CD4-positive, CD25-positive, alpha-beta regulatory T cell (primary cell): Measurements from ENCODE around the gene CPE. TPM values are rescaled to one million over a fixed set of nuclear protein-coding genes. Genes with fewer than 3 reads are reported as not detected.
"Not testable (repeated sequence)": the region's sequence is repeated elsewhere in the genome, so short reads cannot be mapped to it uniquely, and the experiment has no call there.

Source experiments
- ATAC-seq, 2 donors: fragments of 150-1000 bp; cut with Tn5 transposase; one replicate each; pipeline ENCODE4 v1.10.0; 2021; ENCODE audit warnings: low read depth in 2 of 2, moderate number of reproducible peaks in 2 of 2, moderate library complexity in 1 of 2
- DNase-seq, 3 donors: peaks; one replicate each; pipeline versions ENCODE4 v3.0.0 to v3.0.0-alpha.2; 2012 to 2022; ENCODE audit warnings: mixed read lengths in 1 of 3
- H3K27ac ChIP-seq: one replicate; pipeline ENCODE4 v1.7.0; 2013; ENCODE audit warnings: mild to moderate bottlenecking, low read length; ENCODE audit not compliant: insufficient read depth, poor library complexity, severe bottlenecking
- H3K27me3 ChIP-seq: one replicate; pipeline ENCODE4 v1.7.0; 2013; ENCODE audit warnings: low read length; ENCODE audit not compliant: control insufficient read depth, insufficient read depth
- H3K36me3 ChIP-seq: one replicate; pipeline ENCODE4 v1.7.0; 2013; ENCODE audit warnings: mild to moderate bottlenecking, low read length, moderate library complexity; ENCODE audit not compliant: control insufficient read depth, insufficient read depth
- H3K4me1 ChIP-seq: 2 replicates; pipeline ENCODE4 v1.7.0; 2013; ENCODE audit warnings: mild to moderate bottlenecking, low read length; ENCODE audit not compliant: insufficient read depth, control insufficient read depth, poor library complexity, severe bottlenecking
- H3K4me3 ChIP-seq: one replicate; pipeline ENCODE4 v1.7.0; 2013; ENCODE audit warnings: low read depth, mild to moderate bottlenecking, low read length, moderate library complexity
- H3K9me3 ChIP-seq, 2 experiments: 1 replicate in 1 of 2; 2 replicates in 1 of 2; pipeline ENCODE4 v1.7.0; 2013; ENCODE audit warnings: low read length in 2 of 2, mild to moderate bottlenecking in 1 of 2, moderate library complexity in 1 of 2; ENCODE audit not compliant: control insufficient read depth in 2 of 2
- H3K27ac Mint-ChIP-seq, 3 donors: one replicate each; pipeline ENCODE4 v1.8.0; 2020 to 2022; ENCODE audit warnings: mild to moderate bottlenecking in 3 of 3, mixed read lengths in 3 of 3, moderate library complexity in 2 of 3
- H3K27me3 Mint-ChIP-seq: one replicate; pipeline ENCODE4 v1.8.0; 2022; ENCODE audit warnings: mild to moderate bottlenecking, mixed read lengths
- H3K36me3 Mint-ChIP-seq: one replicate; pipeline ENCODE4 v1.8.0; 2020; ENCODE audit warnings: mixed read lengths
- H3K4me1 Mint-ChIP-seq, 4 donors: one replicate each; pipeline ENCODE4 v1.8.0; 2020 to 2022; ENCODE audit warnings: mixed read lengths in 4 of 4, mild to moderate bottlenecking in 1 of 4
- H3K4me3 Mint-ChIP-seq, 4 donors: one replicate each; pipeline ENCODE4 v1.8.0; 2020 to 2022; ENCODE audit warnings: mild to moderate bottlenecking in 4 of 4, mixed read lengths in 4 of 4, moderate library complexity in 3 of 4
- H3K9me3 Mint-ChIP-seq, 7 donors: one replicate each; pipeline ENCODE4 v1.8.0; 2020 to 2022; ENCODE audit warnings: mixed read lengths in 7 of 7, mild to moderate bottlenecking in 3 of 7, moderate library complexity in 2 of 7
- polyA plus RNA-seq, 4 donors: library from polyadenylated mRNA; unstranded; fragments of 300-500 nt; fragmentation: Illumina TruSeq; gene quantifications; one replicate each; pipeline ENCODE4 v1.2.3, GENCODE V29; 2021
- total RNA-seq: library from RNA; stranded (reverse); gene quantifications from one replicate; pipeline ENCODE4 v1.2.3, GENCODE V29; 2022

The CPE gene
- total and polyA plus RNA-seq, 5 donors from 2014 or later = 1.6 to 4.6 (median 2.6) TPM

DNA sequence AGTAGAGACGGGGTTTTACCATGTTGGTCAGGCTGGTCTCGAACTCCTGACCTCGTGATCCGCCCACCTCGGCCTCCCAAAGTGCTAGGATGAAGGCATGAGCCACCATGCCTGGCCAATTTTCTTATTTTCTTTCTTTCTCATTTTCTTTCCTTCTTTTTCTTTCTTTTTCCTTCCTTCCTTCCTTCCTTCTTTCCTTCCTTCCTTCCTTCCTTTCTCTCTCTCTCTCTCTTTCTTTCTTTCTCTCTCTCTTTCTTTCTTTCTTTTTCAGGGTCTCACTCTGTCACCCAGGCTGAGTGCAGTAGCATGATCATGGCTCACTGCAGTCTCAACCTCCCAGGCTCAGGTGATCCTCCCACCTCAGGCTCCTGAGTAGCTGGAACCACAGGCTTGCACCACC, 74.3 kb downstream of the CPE start:
- H3K27me3 Mint-ChIP-seq = peaks cover 18% of the 10 kb centered on the region
- not testable (repeated sequence) for H3K36me3 Mint-ChIP-seq, H3K27ac Mint-ChIP-seq, H3K27me3 ChIP-seq, DNase-seq, H3K27ac ChIP-seq, H3K9me3 ChIP-seq, H3K4me3 ChIP-seq, H3K4me3 Mint-ChIP-seq, H3K9me3 Mint-ChIP-seq, H3K36me3 ChIP-seq, ATAC-seq, H3K4me1 Mint-ChIP-seq, H3K4me1 ChIP-seq

DNA sequence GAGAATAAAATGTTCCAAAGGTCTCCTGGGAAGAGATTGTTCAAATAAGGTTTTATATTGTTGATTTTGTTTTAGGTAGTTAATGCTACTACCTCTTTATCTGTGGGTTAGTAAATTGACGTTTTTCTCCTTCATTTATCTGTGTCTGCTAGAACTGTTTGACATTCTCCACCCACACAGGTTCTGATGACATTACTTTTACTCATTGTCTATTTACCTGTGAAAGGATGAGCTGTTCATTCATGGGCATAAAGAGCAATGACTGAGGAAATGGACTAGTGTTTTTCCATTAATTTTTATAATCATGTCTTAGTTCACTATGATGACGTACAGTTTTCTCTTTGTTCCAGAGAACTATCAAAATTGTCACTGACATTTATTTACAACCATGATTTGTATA, 75.6 kb downstream of the CPE start:
- DNase-seq (no peak), ATAC-seq (no peak)
- Mint-ChIP-seq H3K9me3 (no peaks in the 10 kb centered on the region), H3K27me3 (peaks cover 18% of the 10 kb centered on the region), H3K4me1 (no peaks in the 10 kb centered on the region), H3K4me3 (no peak overlapping the region), H3K27ac (no peak overlapping the region), H3K36me3 (no peaks in the 10 kb centered on the region)
- no peaks in the 10 kb centered on the region for H3K36me3 ChIP-seq
- no peaks in the 10 kb centered on the region for H3K27me3 ChIP-seq
- no peak overlapping the region for H3K4me3 ChIP-seq
- no peak overlapping the region for H3K27ac ChIP-seq
- no peaks in the 10 kb centered on the region for H3K4me1 ChIP-seq
- no peaks in the 10 kb centered on the region for H3K9me3 ChIP-seq

DNA sequence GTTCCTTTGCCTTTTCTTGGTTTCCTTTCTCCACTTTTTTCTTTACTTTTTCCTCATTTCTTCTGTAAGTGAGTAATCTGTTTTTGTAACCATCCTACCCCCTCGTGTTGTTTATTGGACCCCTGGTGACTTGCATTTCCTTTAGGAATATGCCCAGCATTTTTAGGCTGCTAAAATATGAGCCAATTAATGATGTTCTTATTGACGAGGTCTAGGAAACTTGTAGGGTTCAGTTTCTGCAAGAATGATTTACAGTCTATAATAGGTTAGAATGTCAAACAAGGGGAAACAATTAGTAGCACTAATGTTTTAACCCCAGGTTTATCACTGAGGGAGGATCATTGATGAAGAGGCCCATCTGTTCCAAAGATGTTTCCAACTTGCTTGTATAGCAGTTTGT, 79.0 kb downstream of the CPE start:
- Mint-ChIP-seq H3K27ac (no peak overlapping the region), H3K9me3 (no peaks in the 10 kb centered on the region), H3K4me1 (no peaks in the 10 kb centered on the region), H3K4me3 (no peak overlapping the region), H3K36me3 (no peaks in the 10 kb centered on the region), H3K27me3 (peaks cover 15% of the 10 kb centered on the region)
- Histone ChIP-seq H3K9me3 (no peaks in the 10 kb centered on the region), H3K27me3 (no peaks in the 10 kb centered on the region), H3K36me3 (no peaks in the 10 kb centered on the region), H3K4me3 (no peak overlapping the region), H3K4me1 (no peaks in the 10 kb centered on the region), H3K27ac (no peak overlapping the region)
- DNase-seq = no peak
- ATAC-seq = no peak

DNA sequence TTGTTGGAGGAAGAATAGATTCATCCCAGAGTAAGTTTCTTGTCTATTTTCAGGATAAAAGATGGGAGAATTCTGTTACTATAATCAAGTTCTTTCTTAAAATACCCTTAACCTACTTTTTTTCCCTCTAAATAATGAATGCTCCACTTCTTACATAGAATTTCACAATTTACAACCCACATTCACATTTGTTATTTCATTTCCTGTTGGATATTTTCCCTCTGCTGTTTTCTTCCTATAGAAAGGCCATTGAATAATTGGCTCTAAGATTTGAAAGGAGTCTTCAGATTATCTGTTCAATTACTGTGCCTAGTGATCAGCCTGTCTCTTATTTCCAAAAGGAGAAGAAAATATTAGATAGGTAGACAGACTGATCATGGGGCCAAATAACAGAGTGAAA, 79.7 kb downstream of the CPE start:
- Mint-ChIP-seq H3K36me3 (no peaks in the 10 kb centered on the region), H3K4me1 (no peaks in the 10 kb centered on the region), H3K27me3 (peaks cover 8% of the 10 kb centered on the region), H3K4me3 (no peak overlapping the region), H3K9me3 (no peaks in the 10 kb centered on the region), H3K27ac (no peak overlapping the region)
- Histone ChIP-seq H3K27ac (no peak overlapping the region), H3K9me3 (no peaks in the 10 kb centered on the region), H3K27me3 (no peaks in the 10 kb centered on the region), H3K4me3 (no peak overlapping the region), H3K36me3 (no peaks in the 10 kb centered on the region), H3K4me1 (no peaks in the 10 kb centered on the region)
- ATAC-seq = no peak
- DNase-seq = no peak

DNA sequence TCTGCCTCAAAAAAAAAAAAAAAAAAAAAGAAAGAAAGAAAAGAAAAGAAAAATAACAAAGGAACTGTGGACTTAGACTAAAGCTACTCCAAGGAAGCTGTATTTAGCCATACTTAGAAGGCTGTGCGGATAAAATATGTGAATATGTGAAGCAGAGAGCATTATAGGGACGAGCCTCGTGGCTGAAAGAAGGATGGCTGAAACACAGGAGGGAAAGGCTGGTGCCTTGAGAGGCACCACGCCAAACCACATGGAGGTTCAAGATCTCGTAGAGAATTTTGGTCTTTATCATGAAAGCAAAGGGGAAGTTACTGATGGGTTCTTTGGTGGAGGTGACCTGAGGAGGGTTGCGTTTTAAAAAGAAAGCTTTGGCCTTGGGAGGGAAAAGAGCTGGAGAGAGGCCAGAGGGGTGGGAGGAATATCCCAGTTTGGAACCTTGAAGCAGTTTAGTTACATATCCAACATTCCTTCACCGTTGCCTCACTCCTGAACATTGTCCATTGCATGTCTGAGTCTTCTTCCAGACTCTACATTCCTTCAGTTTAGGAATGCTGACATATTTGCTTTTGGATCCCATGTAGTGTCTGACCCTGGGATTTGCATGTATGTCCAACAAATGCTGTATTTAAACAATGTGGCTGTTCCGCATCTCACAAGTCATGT, 82.5 kb downstream of the CPE start:
- peaks cover 4% of the 10 kb centered on the region for H3K27me3 Mint-ChIP-seq
- no peak overlapping the region for H3K27ac Mint-ChIP-seq
- no peaks in the 10 kb centered on the region for H3K36me3 Mint-ChIP-seq

DNA sequence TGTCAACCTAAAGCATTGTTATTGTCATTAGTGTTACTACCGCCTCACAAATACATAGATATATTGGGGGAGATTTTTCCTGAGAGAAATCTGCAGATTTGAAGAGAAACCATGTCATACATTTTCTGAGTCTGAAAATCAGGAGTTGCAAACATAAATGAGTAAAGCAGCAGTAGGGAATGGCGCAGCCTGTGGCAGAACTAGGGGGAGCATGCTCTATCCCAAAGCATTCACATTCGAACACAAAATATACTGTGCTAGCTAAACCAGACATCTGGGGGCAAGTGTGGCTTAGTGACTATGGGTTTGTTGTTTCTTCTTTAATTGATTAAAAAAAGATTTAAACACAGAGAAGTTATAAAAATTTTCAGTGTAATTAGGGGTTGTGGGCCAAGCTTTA, 83.2 kb downstream of the CPE start:
- H3K36me3 ChIP-seq = no peaks in the 10 kb centered on the region
- DNase-seq (no peak), ATAC-seq (no peak)
- no peak overlapping the region for H3K4me3 ChIP-seq
- Mint-ChIP-seq H3K9me3 (no peaks in the 10 kb centered on the region), H3K4me3 (no peak overlapping the region), H3K36me3 (no peaks in the 10 kb centered on the region), H3K4me1 (no peaks in the 10 kb centered on the region), H3K27me3 (peaks cover 4% of the 10 kb centered on the region), H3K27ac (no peak overlapping the region)
- H3K27ac ChIP-seq = no peak overlapping the region
- no peaks in the 10 kb centered on the region for H3K4me1 ChIP-seq
- H3K27me3 ChIP-seq = no peaks in the 10 kb centered on the region
- no peaks in the 10 kb centered on the region for H3K9me3 ChIP-seq

More for the DNA sequence above, 82.5 kb downstream of the CPE start:
- no peaks in the 10 kb centered on the region for H3K9me3 Mint-ChIP-seq
- H3K4me1 ChIP-seq = no peaks in the 10 kb centered on the region
- H3K4me3 Mint-ChIP-seq = no peak overlapping the region
- no peaks in the 10 kb centered on the region for H3K9me3 ChIP-seq
- no peaks in the 10 kb centered on the region for H3K27me3 ChIP-seq
- H3K4me3 ChIP-seq = no peak overlapping the region
- no peaks in the 10 kb centered on the region for H3K4me1 Mint-ChIP-seq
- no peak overlapping the region for H3K27ac ChIP-seq
- no peaks in the 10 kb centered on the region for H3K36me3 ChIP-seq
- no peak for ATAC-seq
- no peak for DNase-seq

DNA sequence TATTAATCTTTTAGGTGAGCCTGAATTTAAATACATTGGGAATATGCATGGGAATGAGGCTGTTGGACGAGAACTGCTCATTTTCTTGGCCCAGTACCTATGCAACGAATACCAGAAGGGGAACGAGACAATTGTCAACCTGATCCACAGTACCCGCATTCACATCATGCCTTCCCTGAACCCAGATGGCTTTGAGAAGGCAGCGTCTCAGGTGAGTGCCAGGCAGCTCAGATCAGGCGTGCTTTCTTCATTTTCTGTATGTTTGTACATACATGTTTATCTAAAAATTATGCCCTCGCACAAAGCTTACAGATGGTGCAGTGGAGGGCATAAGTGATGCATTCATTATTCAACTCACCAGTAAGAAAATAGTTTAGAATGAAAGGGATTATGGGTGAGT, 85.6 kb downstream of the CPE start:
- Histone ChIP-seq H3K27me3 (no peaks in the 10 kb centered on the region), H3K4me1 (no peaks in the 10 kb centered on the region), H3K27ac (no peak overlapping the region), H3K9me3 (no peaks in the 10 kb centered on the region), H3K36me3 (no peaks in the 10 kb centered on the region), H3K4me3 (no peak overlapping the region)
- no peaks in the 10 kb centered on the region for H3K36me3 Mint-ChIP-seq
- ATAC-seq (no peak), DNase-seq (no peak)
- H3K9me3 Mint-ChIP-seq = no peaks in the 10 kb centered on the region
- H3K27ac Mint-ChIP-seq = no peak overlapping the region
- H3K27me3 Mint-ChIP-seq = no peaks in the 10 kb centered on the region
- H3K4me3 Mint-ChIP-seq = no peak overlapping the region
- H3K4me1 Mint-ChIP-seq = no peaks in the 10 kb centered on the region

DNA sequence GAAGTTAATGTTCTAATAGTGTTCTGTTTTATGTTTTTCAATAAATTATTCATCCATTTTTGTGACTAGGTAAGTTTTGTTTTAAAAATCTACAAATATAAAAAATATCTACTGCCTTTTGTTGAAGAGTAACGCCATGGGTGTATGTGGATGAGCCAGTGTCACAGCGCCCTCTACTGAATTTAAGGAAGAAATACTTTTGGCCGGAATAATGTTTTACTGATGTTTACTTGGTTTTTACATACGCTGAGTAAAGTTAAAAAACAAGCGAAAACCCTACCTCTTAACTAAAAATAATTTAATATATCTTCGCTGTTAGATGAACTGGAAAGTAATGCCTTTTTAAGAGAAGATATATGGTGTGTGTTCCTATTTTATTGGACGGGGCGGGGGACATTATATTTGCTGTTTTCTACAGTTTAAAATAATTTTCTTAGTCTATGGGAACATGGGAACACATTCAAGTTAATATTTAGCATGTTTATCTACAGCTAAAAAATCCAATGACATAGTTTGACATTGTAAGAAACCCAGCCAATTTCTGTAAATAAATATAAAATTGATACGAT, 86.1 kb downstream of the CPE start:
- H3K27me3 ChIP-seq = no peaks in the 10 kb centered on the region
- peak in 1 of 2 donors; percentile 52 for ATAC-seq
- no peak overlapping the region for H3K4me3 Mint-ChIP-seq
- no peaks in the 10 kb centered on the region for H3K36me3 Mint-ChIP-seq
- H3K4me3 ChIP-seq = no peak overlapping the region
- H3K27ac Mint-ChIP-seq = no peak overlapping the region
- H3K4me1 ChIP-seq = no peaks in the 10 kb centered on the region
- peak in 2 of 3 donors; percentile 48 to 57 for DNase-seq
- H3K9me3 ChIP-seq = no peaks in the 10 kb centered on the region
- no peaks in the 10 kb centered on the region for H3K36me3 ChIP-seq
- no peaks in the 10 kb centered on the region for H3K27me3 Mint-ChIP-seq
- H3K4me1 Mint-ChIP-seq = no peaks in the 10 kb centered on the region
- H3K9me3 Mint-ChIP-seq = no peaks in the 10 kb centered on the region
- no peak overlapping the region for H3K27ac ChIP-seq
